ENCODE results near the gene RBM14.

The RBM14 gene

GRCh38 chr11:66591175-66591574 lies 25.3 kb upstream of the RBM14 start:
- FAIRE-seq, result no peak
- no peak for DNase-seq (ENCODE audit: insufficient read length, low spot score)

GRCh38 chr11:66592457-66593302 lies 23.8 kb upstream of the RBM14 start, which contains the start of the genes CCDC87 and CCS:
CCDC87 (minus strand) TSS chr11:66593063; CDS start chr11:66593015, 48 bp downstream.
CCS (plus strand) TSS chr11:66593185; CDS start chr11:66593262, 77 bp downstream.
- FAIRE-seq, result no peak
- peak; percentile 41 for TF ChIP-seq CTCF (IDR thresholded peaks at IDR 0.05; ENCODE audit: insufficient read depth, missing control alignments)
- DNase-seq (ENCODE audit: insufficient read length, low spot score), result peak; percentile 100

More at GRCh38 chr11:66591175-66591574, 25.3 kb upstream of the RBM14 start:
- no peak for TF ChIP-seq CTCF (IDR thresholded peaks at IDR 0.05; ENCODE audit: insufficient read depth, missing control alignments)

GRCh38 chr11:66593303-66593635 lies 23.2 kb upstream of the RBM14 start:
- TF ChIP-seq CTCF (IDR thresholded peaks at IDR 0.05; ENCODE audit: insufficient read depth, missing control alignments), result no peak
- DNase-seq (ENCODE audit: insufficient read length, low spot score), result no peak
- no peak for FAIRE-seq

- FAIRE-seq, result no peak
- no peak for DNase-seq (ENCODE audit: insufficient read length, low spot score)
- TF ChIP-seq CTCF (IDR thresholded peaks at IDR 0.05; ENCODE audit: insufficient read depth, missing control alignments), result no peak
Measured at GRCh38 chr11:66593650-66594049, 22.8 kb upstream of the RBM14 start.

- DNase-seq (ENCODE audit: insufficient read length, low spot score) (no peak), FAIRE-seq (no peak)
- TF ChIP-seq CTCF (IDR thresholded peaks at IDR 0.05; ENCODE audit: insufficient read depth, missing control alignments), result no peak
Measured at GRCh38 chr11:66595245-66595904, 21.1 kb upstream of the RBM14 start.

- TF ChIP-seq CTCF (IDR thresholded peaks at IDR 0.05; ENCODE audit: insufficient read depth, missing control alignments), result no peak
- FAIRE-seq (no peak), DNase-seq (ENCODE audit: insufficient read length, low spot score) (no peak)
Measured at GRCh38 chr11:66598993-66599392, 17.4 kb upstream of the RBM14 start.

- TF ChIP-seq CTCF (IDR thresholded peaks at IDR 0.05; ENCODE audit: insufficient read depth, missing control alignments), result no peak
- DNase-seq (ENCODE audit: insufficient read length, low spot score) (no peak), FAIRE-seq (no peak)
Measured at GRCh38 chr11:66600219-66600618, 16.2 kb upstream of the RBM14 start.
